ENCODE measurements around the gene CCDC197. TPM values are rescaled to one million over a fixed set of nuclear protein-coding genes. Genes with fewer than 3 reads are reported as not detected.

Gene CCDC197
- total RNA-seq, 4 donors from 2014 or later, result not detected

DNA sequence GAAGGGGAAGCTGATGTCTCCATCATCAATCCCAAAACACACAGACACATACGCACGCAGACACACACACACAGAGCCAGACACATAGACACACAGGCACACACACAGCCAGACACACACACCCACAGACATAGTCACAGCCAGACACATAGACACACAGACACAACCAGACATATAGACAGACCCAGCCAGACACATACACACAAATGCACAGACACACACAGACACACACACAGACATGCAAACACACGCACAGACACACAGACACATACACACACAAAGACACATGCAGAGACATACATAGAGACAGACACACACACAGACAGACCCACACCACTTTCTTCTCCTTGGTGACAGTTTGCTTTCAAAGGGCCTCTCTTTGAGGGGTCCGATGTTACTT, 6.3 kb downstream of the CCDC197 start:
- Histone ChIP-seq H3K36me3 (no peaks in the 10 kb centered on the region), H3K4me3 (no peak overlapping the region), H3K4me1 (no peaks in the 10 kb centered on the region), H3K27me3 (no peaks in the 10 kb centered on the region), H3K9me3 (no peaks in the 10 kb centered on the region), H3K27ac (no peak overlapping the region)
- TF ChIP-seq POLR2A (IDR thresholded peaks at IDR 0.05), result no peak
- TF ChIP-seq, protein P1, sequence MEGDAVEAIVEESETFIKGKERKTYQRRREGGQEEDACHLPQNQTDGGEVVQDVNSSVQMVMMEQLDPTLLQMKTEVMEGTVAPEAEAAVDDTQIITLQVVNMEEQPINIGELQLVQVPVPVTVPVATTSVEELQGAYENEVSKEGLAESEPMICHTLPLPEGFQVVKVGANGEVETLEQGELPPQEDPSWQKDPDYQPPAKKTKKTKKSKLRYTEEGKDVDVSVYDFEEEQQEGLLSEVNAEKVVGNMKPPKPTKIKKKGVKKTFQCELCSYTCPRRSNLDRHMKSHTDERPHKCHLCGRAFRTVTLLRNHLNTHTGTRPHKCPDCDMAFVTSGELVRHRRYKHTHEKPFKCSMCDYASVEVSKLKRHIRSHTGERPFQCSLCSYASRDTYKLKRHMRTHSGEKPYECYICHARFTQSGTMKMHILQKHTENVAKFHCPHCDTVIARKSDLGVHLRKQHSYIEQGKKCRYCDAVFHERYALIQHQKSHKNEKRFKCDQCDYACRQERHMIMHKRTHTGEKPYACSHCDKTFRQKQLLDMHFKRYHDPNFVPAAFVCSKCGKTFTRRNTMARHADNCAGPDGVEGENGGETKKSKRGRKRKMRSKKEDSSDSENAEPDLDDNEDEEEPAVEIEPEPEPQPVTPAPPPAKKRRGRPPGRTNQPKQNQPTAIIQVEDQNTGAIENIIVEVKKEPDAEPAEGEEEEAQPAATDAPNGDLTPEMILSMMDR (IDR thresholded peaks at IDR 0.05), result no peak
- intact Hi-C loops (cut with DNase I; ENCODE audit: low total_unique reads), result no loop called here
- DNase-seq, result no peak

DNA sequence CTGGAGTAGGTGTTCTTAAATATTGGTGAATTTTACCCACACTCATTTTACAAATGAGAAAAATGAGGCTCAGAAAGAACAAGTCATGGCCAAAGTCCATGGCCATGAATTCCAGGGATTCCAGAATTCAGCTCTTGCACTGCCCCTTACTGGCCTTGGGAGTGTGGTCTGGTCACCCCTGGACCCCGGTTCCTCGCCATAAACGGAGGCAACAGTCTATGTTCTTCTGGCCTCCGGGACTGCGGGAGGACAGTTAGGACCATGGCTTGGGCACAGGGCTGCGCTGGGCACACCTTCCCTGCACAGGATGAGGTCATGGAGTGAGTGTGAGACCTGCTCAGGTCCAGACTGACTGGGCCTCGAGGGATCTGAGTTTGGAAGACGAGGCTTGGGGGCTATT, 6.9 kb downstream of the CCDC197 start:
- Histone ChIP-seq H3K4me1 (no peaks in the 10 kb centered on the region), H3K27ac (no peak overlapping the region), H3K4me3 (no peak overlapping the region), H3K9me3 (no peaks in the 10 kb centered on the region), H3K36me3 (no peaks in the 10 kb centered on the region), H3K27me3 (no peaks in the 10 kb centered on the region)
- no peak for DNase-seq
- TF ChIP-seq POLR2A (IDR thresholded peaks at IDR 0.05), result no peak
- TF ChIP-seq, protein P1 (IDR thresholded peaks at IDR 0.05), result no peak
- intact Hi-C loops (cut with DNase I; ENCODE audit: low total_unique reads), result no loop called here

DNA sequence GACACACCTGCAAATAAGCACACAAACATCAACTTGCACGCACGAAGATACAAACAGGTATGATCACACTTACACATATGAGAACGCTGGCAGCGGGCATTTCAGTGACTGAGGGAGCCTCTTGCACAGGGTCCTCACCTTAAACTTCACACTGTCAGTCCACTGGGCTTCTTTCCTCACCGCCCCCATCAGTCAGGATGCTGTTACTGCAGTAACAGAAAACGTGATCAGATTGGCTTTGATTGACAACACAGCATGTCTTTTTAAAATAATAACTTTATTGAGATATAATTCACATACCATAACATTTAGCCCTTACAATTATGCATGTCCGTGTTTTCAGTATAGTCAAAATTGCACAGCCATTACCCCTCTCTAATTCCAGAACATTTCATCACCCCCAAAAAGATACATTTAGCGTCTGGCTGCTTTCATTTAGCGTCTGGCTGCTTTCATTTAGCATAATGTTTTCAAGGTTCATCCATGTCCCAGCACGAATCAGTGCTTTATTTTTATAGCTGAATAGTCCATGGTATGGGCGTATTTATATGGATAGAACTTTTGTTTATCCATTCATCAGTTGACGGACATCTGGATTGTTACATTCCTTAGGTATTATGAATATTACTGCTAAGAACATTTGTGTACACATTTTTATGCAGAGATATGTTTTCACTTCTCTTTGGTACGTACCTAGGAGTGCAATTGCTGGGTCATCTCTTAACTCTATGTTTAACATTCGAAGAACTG, 8.4 kb downstream of the CCDC197 start:
- DNase-seq, result no peak
- no peaks in the 10 kb centered on the region for H3K9me3 ChIP-seq
- H3K36me3 ChIP-seq, result no peaks in the 10 kb centered on the region
- no peak overlapping the region for H3K4me3 ChIP-seq
- H3K27ac ChIP-seq, result no peak overlapping the region
- no peaks in the 10 kb centered on the region for H3K4me1 ChIP-seq
- H3K27me3 ChIP-seq, result no peaks in the 10 kb centered on the region
- no peak for TF ChIP-seq POLR2A (IDR thresholded peaks at IDR 0.05)
- TF ChIP-seq, protein P1 (IDR thresholded peaks at IDR 0.05), result peak in 1 of 4 experiments; percentile 13
- intact Hi-C loops (cut with DNase I; ENCODE audit: low total_unique reads), result no loop called here

DNA sequence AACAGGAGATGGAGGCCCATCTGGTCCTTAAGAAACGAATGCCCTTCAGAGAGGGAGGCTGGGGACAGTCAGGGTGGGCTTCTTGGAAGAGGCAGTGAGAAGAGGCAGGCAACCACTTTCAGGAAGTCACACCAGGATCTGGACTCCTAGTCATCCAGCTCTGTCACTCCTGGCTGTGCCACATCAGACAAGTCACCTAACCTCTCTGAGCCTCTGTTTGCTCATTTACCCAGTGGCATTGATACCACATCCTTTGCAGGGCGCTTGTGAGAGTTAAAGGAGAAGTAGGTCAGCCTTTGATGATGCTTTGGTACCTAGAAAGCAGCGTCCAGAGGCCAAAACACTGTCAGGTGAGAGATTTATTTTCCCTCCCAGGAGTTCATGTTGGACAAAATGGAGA, 11.1 kb downstream of the CCDC197 start:
- TF ChIP-seq, protein P1 (IDR thresholded peaks at IDR 0.05), result no peak
- TF ChIP-seq POLR2A (IDR thresholded peaks at IDR 0.05), result no peak

DNA sequence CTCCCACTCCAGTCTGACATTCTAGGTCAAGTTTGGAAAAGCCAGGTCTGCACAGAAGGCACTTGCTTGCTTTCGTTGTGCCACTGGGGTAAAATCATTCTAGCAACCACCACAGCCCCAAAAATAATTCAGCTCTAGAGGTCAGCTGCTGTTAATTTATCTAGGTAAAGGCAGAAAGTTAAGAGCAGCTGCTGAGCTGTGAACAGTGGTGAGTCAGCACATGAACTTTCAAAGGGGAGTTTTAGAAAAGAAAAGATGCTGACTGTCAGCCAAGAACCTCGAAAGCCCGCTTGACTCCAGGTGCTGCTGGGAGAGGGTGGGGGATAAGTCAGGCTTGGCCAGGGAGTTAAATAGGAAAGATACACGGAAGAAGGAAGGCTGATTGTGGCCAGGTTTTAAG, 12.7 kb downstream of the CCDC197 start:
- Histone ChIP-seq H3K27ac (no peak overlapping the region), H3K27me3 (no peaks in the 10 kb centered on the region), H3K9me3 (no peaks in the 10 kb centered on the region), H3K4me1 (no peaks in the 10 kb centered on the region), H3K36me3 (no peaks in the 10 kb centered on the region), H3K4me3 (no peak overlapping the region)
- TF ChIP-seq POLR2A (IDR thresholded peaks at IDR 0.05), result no peak
- TF ChIP-seq, protein P1 (IDR thresholded peaks at IDR 0.05), result no peak
- DNase-seq, result no peak
- intact Hi-C loops (cut with DNase I; ENCODE audit: low total_unique reads), result no loop called here

More for the DNA sequence above, 11.1 kb downstream of the CCDC197 start:
- no peak overlapping the region for H3K4me3 ChIP-seq
- no peak overlapping the region for H3K27ac ChIP-seq
- H3K36me3 ChIP-seq, result no peaks in the 10 kb centered on the region
- H3K4me1 ChIP-seq, result no peaks in the 10 kb centered on the region
- no peaks in the 10 kb centered on the region for H3K27me3 ChIP-seq
- intact Hi-C loops (cut with DNase I; ENCODE audit: low total_unique reads), result no loop called here
- no peaks in the 10 kb centered on the region for H3K9me3 ChIP-seq
- DNase-seq, result no peak

All from uterus (tissue), 4 donors.